Heart right ventricle (tissue), 16 donors: ENCODE results near the gene PHOSPHO2. TPM values are rescaled to one million over a fixed set of nuclear protein-coding genes. Genes with fewer than 3 reads are reported as not detected.

Experiments
- ATAC-seq, 8 donors: fragments of 200-7000 bp; cut with Tn5 transposase; one replicate each; pipeline ENCODE4 v1.9.1; 2020; ENCODE audit warnings: mild to moderate bottlenecking in 8 of 8, moderate library complexity in 8 of 8, moderate number of reproducible peaks in 1 of 8
- DNase-seq, 2 donors: peaks; one replicate each; pipeline ENCODE4 v3.0.0-alpha.2; 2020
- H3K27ac ChIP-seq, 10 donors: fragments of 200-600 bp; sonication (generic) in 2 of 10; one replicate each; pipeline versions ENCODE4 v1.5.0 to v1.8.0; 2020 to 2022; ENCODE audit warnings: mild to moderate bottlenecking in 3 of 10
- H3K27me3 ChIP-seq, 7 donors: fragments of 200-600 bp; one replicate each; pipeline ENCODE4 v1.8.0; 2021 to 2022; ENCODE audit warnings: mild to moderate bottlenecking in 2 of 7
- H3K36me3 ChIP-seq, 9 donors: fragments of 200-600 bp; sonication (generic) in 1 of 9; one replicate each; pipeline versions ENCODE4 v1.5.0 to v1.8.0; 2020 to 2022; ENCODE audit warnings: mild to moderate bottlenecking in 2 of 9
- H3K4me1 ChIP-seq, 9 donors: fragments of 200-600 bp; sonication (generic) in 1 of 9; one replicate each; pipeline versions ENCODE4 v1.5.0 to v1.8.0; 2020 to 2022; ENCODE audit warnings: mild to moderate bottlenecking in 4 of 9
- H3K4me3 ChIP-seq, 10 donors: fragments of 200-600 bp; sonication (generic) in 2 of 10; one replicate each; pipeline versions ENCODE4 v1.5.0 to v1.8.0; 2020 to 2022; ENCODE audit warnings: mild to moderate bottlenecking in 7 of 10, moderate library complexity in 2 of 10
- H3K9me3 ChIP-seq, 11 donors: fragments of 200-600 bp in 10 of 11; sonication (generic) in 2 of 11; one replicate each; pipeline versions ENCODE4 v1.5.0 to v1.8.0; 2013 to 2022; ENCODE audit warnings: mild to moderate bottlenecking in 2 of 11, control low read depth in 1 of 11, moderate library complexity in 1 of 11
- WGBS, 2 donors: extraction: QIAGEN DNeasy Blood & Tissue Kit; methylation state at CpG; one replicate each; pipeline ENCODE4 v1.1.7; 2013; ENCODE audit warnings: inconsistent platforms in 1 of 2; 5-methylcytosine and 5-hydroxymethylcytosine counted together
- intact Hi-C, 10 donors: fragments of 100-400 bp; cut with DNase I; formaldehyde crosslinking; loops; one replicate each; pipeline versions ENCODE4 v1.11.1 to v1.14.2; 2022
- polyA plus RNA-seq, 2 donors: library from polyadenylated mRNA; stranded (reverse); fragments of 200-250 nt; gene quantifications; one replicate each; pipeline ENCODE4 v1.2.3, GENCODE V29; 2013
- total RNA-seq, 10 donors: library from RNA; stranded (reverse); fragmentation: NEBNext Ultra II Directional in 3 of 10; extraction: Animal tissue kit (Norgen Biotek cat#: 25700) in 3 of 10; gene quantifications; one replicate each; pipeline versions ENCODE4 v1.2.1 to v1.2.4, GENCODE V29; 2021 to 2023
- TF ChIP-seq, protein P1 (sequence below), 9 donors: fragments of 200-600 bp; sonication (generic) in 2 of 9; IDR thresholded peaks; one replicate each; pipeline versions ENCODE4 v1.5.0 to v1.8.0; 2021 to 2022; ENCODE audit warnings: antibody characterized with exemption in 9 of 9, mild to moderate bottlenecking in 5 of 9, moderate library complexity in 1 of 9
- donor health status: Arrhythmogenic right ventricular cardiomyopathy.
- donor health status: ischemic (EF 13 %, LVEDD 7.1; RV severe dilation, severe dysfunction).
- donor health status: healthy with polysubstance abuse.
- donor health status: DM: no; HTN: yes; CAD: no.
- donor health status: DM: no; HTN: no; CAD: no.
- donor health status: ischemic (EF 25% LVEDD 6.9; RV normal size, moderate dysfunction).
- donor health status: ischemic (EF 25% LVEDD 5.7; RV mildly dilated, moderate dysfunction).
- donor health status: healthy.
- donor health status: DM: yes; HTN: yes; CAD: no.
- donor health status: Ischemic cardiomyopathy.
- donor health status: ischemic (EF 35%, LVEDD 5.7; RV mildly dilated, moderate dysfunction).
- donor health status: nonischemic (EF 11% LVEDD 7.7; RV severe dilation, severe dysfunction).
- donor health status: DM: yes; HTN: yes; CAD: no.
- donor health status: PGD.
- donor health status: ischemic (EF 29% LVEDD 5.4; RV normal size, mild dysfunction).
- donor health status: nonischemic (EF 23%, LVEDD 6.1; RV moderate dilation, normal function).

The PHOSPHO2 gene
- total and polyA plus RNA-seq, 12 donors, result 1.1 to 4.1 (median 2.2) TPM

GRCh38 chr2:169673106-169673505, 21.2 kb upstream of the PHOSPHO2 start:
- no peaks in the 10 kb centered on the region for H3K36me3 ChIP-seq
- intact Hi-C loops, result no loop called here
- H3K9me3 ChIP-seq, result no peaks in the 10 kb centered on the region
- H3K27me3 ChIP-seq, result no peaks in the 10 kb centered on the region
- TF ChIP-seq, protein P1, sequence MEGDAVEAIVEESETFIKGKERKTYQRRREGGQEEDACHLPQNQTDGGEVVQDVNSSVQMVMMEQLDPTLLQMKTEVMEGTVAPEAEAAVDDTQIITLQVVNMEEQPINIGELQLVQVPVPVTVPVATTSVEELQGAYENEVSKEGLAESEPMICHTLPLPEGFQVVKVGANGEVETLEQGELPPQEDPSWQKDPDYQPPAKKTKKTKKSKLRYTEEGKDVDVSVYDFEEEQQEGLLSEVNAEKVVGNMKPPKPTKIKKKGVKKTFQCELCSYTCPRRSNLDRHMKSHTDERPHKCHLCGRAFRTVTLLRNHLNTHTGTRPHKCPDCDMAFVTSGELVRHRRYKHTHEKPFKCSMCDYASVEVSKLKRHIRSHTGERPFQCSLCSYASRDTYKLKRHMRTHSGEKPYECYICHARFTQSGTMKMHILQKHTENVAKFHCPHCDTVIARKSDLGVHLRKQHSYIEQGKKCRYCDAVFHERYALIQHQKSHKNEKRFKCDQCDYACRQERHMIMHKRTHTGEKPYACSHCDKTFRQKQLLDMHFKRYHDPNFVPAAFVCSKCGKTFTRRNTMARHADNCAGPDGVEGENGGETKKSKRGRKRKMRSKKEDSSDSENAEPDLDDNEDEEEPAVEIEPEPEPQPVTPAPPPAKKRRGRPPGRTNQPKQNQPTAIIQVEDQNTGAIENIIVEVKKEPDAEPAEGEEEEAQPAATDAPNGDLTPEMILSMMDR (IDR thresholded peaks at IDR 0.05), result no peak
- ATAC-seq, result no peak
- H3K4me1 ChIP-seq, result no peaks in the 10 kb centered on the region
- no peak for DNase-seq
- H3K27ac ChIP-seq, result no peak overlapping the region
- 76 to 79% methylated on average over 3 of the region's 3 CpGs for WGBS, 2 donors
- no peak overlapping the region for H3K4me3 ChIP-seq

DNA sequence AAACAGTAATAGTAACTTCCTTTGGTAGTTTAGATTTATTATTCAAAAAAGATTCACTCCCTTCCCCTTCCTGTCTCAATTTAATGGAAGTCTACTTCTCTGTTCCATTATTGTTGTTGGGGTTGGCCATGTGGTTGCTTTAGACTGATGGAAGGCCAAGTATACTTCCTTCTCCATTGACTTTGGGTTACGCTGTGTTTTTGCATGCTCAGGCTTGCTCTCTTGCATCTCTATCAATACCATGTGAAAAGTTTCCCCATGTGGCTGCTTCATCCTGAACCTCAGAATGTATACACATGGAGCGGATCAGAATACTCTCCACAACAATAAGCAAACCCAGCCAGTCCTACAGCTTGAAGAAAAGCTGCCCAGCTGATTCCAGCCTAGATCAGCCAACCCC, 20.3 kb upstream of the PHOSPHO2 start:
- Histone ChIP-seq H3K4me1 (no peaks in the 10 kb centered on the region), H3K4me3 (no peak overlapping the region), H3K27ac (no peak overlapping the region), H3K27me3 (no peaks in the 10 kb centered on the region), H3K9me3 (no peaks in the 10 kb centered on the region), H3K36me3 (no peaks in the 10 kb centered on the region)
- 89 to 91% methylated on average over 2 of the region's 2 CpGs for WGBS, 2 donors
- no peak for DNase-seq
- TF ChIP-seq, protein P1 (IDR thresholded peaks at IDR 0.05), result no peak
- no peak for ATAC-seq
- intact Hi-C loops, result loop anchor here in 1 of 10 donors (1.0 kb wide), 1 partner anchor 17 kb away; no protein-coding TSS in a partner anchor

- DNase-seq (no peak), ATAC-seq (no peak)
- TF ChIP-seq, protein P1 (IDR thresholded peaks at IDR 0.05), result peak in 1 of 9 donors; percentile 12
- no peaks in the 10 kb centered on the region for H3K4me1 ChIP-seq
- no peak overlapping the region for H3K4me3 ChIP-seq
- peaks cover 0 to 8% (median 0%) of the 10 kb centered on the region in 11 donors for H3K9me3 ChIP-seq
- H3K27me3 ChIP-seq, result no peaks in the 10 kb centered on the region
- 52 to 62% methylated on average over 3 of the region's 3 CpGs for WGBS, 2 donors
- no peaks in the 10 kb centered on the region for H3K36me3 ChIP-seq
- intact Hi-C loops, result no loop called here
- no peak overlapping the region for H3K27ac ChIP-seq
Measured at GRCh38 chr2:169676357-169676756, 17.9 kb upstream of the PHOSPHO2 start.

GRCh38 chr2:169676850-169677249, 17.4 kb upstream of the PHOSPHO2 start:
- no peak for ATAC-seq
- no peak for DNase-seq
- Histone ChIP-seq H3K27ac (no peak overlapping the region), H3K27me3 (no peaks in the 10 kb centered on the region), H3K9me3 (peaks cover 0 to 8% (median 0%) of the 10 kb centered on the region in 11 donors), H3K4me1 (no peaks in the 10 kb centered on the region), H3K36me3 (no peaks in the 10 kb centered on the region), H3K4me3 (no peak overlapping the region)
- TF ChIP-seq, protein P1 (IDR thresholded peaks at IDR 0.05), result no peak
- intact Hi-C loops, result no loop called here
- WGBS, 2 donors, result 83 to 91% methylated on average over 6 of the region's 6 CpGs
